HEK293T (cell line): Measurements from ENCODE around the gene INSC.

Experiments used
- BHLHE40 ChIP-seq: fragments of 450-650 bp; IDR thresholded peaks from 2 replicates; pipeline ENCODE4 v1.6.1; 2016; ENCODE audit warnings: mild to moderate bottlenecking, moderate library complexity, borderline replicate concordance
- ELF4 ChIP-seq: fragments of 450-650 bp; IDR thresholded peaks from 2 replicates; pipeline ENCODE4 v1.6.1; 2017; ENCODE audit warnings: antibody characterized with exemption
- FOXK2 ChIP-seq: fragments of 450-650 bp; IDR thresholded peaks from 2 replicates; pipeline ENCODE4 v1.6.1; 2016; ENCODE audit warnings: mild to moderate bottlenecking
- FOXM1 ChIP-seq: fragments of 450-650 bp; IDR thresholded peaks from 2 replicates; pipeline ENCODE4 v1.6.1; 2017; ENCODE audit warnings: mild to moderate bottlenecking, borderline replicate concordance
- HDGF ChIP-seq: fragments of 450-650 bp; IDR thresholded peaks from 2 replicates; pipeline ENCODE4 v1.6.1; 2017; ENCODE audit warnings: antibody characterized with exemption, borderline replicate concordance
- SP1 ChIP-seq: fragments of 450-650 bp; IDR thresholded peaks from 2 replicates; pipeline ENCODE4 v1.6.1; 2017
- SUZ12 ChIP-seq: fragments of 450-650 bp; IDR thresholded peaks from 2 replicates; pipeline ENCODE4 v1.6.1; 2016; ENCODE audit warnings: mild to moderate bottlenecking
- TARDBP ChIP-seq: fragments of 450-650 bp; IDR thresholded peaks from 2 replicates; pipeline ENCODE4 v1.6.1; 2016
- TF ChIP-seq, protein P1 (sequence below): fragments of 450-650 bp; IDR thresholded peaks from 2 replicates; pipeline ENCODE4 v1.6.1; 2016

DNA sequence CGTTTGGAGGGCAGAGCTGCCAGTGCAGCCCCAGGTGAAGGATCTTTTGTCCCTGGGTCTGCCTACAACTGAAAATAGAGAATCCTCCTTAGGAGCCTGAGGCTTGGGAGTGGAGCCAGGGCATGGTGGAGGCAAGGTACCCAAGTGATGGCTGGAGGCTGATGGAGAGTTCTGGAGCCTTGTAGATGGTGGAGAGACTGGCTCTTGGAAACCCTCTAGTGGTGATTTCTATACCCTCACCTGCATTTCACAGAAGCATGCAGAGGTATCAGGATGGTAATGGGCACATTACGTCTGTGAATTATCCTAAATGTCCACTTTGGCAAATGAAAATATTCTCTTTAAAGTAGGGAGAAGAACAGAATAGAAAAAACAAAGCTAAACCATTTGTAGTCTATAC lies 44.4 kb downstream of the INSC start:
- no peak for TF ChIP-seq SP1
- no peak for TF ChIP-seq TARDBP
- TF ChIP-seq, protein P1, sequence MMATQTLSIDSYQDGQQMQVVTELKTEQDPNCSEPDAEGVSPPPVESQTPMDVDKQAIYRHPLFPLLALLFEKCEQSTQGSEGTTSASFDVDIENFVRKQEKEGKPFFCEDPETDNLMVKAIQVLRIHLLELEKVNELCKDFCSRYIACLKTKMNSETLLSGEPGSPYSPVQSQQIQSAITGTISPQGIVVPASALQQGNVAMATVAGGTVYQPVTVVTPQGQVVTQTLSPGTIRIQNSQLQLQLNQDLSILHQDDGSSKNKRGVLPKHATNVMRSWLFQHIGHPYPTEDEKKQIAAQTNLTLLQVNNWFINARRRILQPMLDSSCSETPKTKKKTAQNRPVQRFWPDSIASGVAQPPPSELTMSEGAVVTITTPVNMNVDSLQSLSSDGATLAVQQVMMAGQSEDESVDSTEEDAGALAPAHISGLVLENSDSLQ: no peak
- TF ChIP-seq FOXM1: no peak
- TF ChIP-seq SUZ12: no peak
- no peak for TF ChIP-seq FOXK2
- TF ChIP-seq BHLHE40: no peak
- no peak for TF ChIP-seq ELF4
- TF ChIP-seq HDGF: no peak
